Activated B cell treated with CpG ODN at 0.5 μM for 24 hours (primary cell): ENCODE data around the gene OGFOD3. TPM values are rescaled to one million over a fixed set of nuclear protein-coding genes. Genes with fewer than 3 reads are reported as not detected.

Source experiments
- ATAC-seq: fragments of 200-7000 bp; cut with Tn5 transposase; one replicate; pipeline ENCODE4 v1.10.0; 2021; ENCODE audit warnings: low read depth, mild to moderate bottlenecking, moderate library complexity
- CTCF ChIA-PET: fragments of 350-600 bp; sonication (Branson Sonifier 250); formaldehyde crosslinking; loops from one replicate; lab custom pipeline; 2021; ENCODE audit warnings: antibody characterized with exemption; lab: Charles Lee
- POLR2A ChIA-PET: fragments of 350-600 bp; sonication (Branson Sonifier 250); formaldehyde crosslinking; loops from one replicate; lab custom pipeline; 2021; ENCODE audit warnings: antibody characterized with exemption; lab: Charles Lee
- DNase-seq: peaks from one replicate; pipeline ENCODE4 v3.0.0; 2022
- H3K27ac Mint-ChIP-seq: one replicate; pipeline ENCODE4 v1.8.0; 2020; ENCODE audit warnings: mixed read lengths
- H3K27me3 Mint-ChIP-seq: one replicate; pipeline ENCODE4 v1.8.0; 2021; ENCODE audit warnings: mixed read lengths
- H3K36me3 Mint-ChIP-seq: one replicate; pipeline ENCODE4 v1.8.0; 2021; ENCODE audit warnings: low read depth, mixed read lengths
- H3K4me1 Mint-ChIP-seq: one replicate; pipeline ENCODE4 v1.8.0; 2021; ENCODE audit warnings: mixed read lengths
- H3K4me3 Mint-ChIP-seq: one replicate; pipeline ENCODE4 v1.8.0; 2020; ENCODE audit warnings: mild to moderate bottlenecking, mixed read lengths
- H3K9me3 Mint-ChIP-seq: one replicate; pipeline ENCODE4 v1.8.0; 2020; ENCODE audit warnings: mixed read lengths
- intact Hi-C: fragments of 100-400 bp; cut with micrococcal nuclease; formaldehyde crosslinking; loops from one replicate; pipeline ENCODE4 v1.15.1; 2024
- total RNA-seq: library from RNA; stranded (reverse); gene quantifications from 2 replicates; pipeline ENCODE4 v1.2.3, GENCODE V29; 2022
- TF ChIP-seq, protein P1 (sequence below): fragments of 200-600 bp; IDR thresholded peaks from one replicate; pipeline ENCODE4 v1.8.0; 2022; ENCODE audit warnings: antibody characterized with exemption, mild to moderate bottlenecking

Gene OGFOD3
- total RNA-seq, 1 donor from 2014 or later, result 35.0 TPM

DNA sequence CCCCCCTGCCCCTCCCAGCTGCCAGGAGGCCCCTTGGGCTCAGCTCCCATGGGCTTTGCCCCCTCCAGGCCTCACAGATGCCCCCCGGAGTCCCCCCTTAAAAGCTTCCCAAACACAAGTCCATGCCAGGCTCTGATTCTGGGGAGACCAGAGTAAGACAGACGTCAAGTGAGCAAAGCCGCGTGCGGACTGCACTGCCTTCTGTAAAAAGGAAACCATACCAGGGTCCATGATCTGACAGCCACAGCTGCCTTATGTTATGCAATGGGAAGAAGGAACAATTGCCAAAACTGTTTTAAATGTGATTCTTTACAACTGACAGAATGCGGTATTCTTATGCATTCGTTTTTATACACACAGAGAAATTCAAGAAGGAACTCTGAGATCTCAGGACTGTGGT lies 18.2 kb downstream of the OGFOD3 start:
- Mint-ChIP-seq H3K27me3 (no peaks in the 10 kb centered on the region), H3K4me3 (no peak overlapping the region), H3K36me3 (peaks cover 36% of the 10 kb centered on the region), H3K9me3 (no peaks in the 10 kb centered on the region), H3K4me1 (peaks cover 7% of the 10 kb centered on the region), H3K27ac (no peak overlapping the region)
- ATAC-seq, result no peak
- TF ChIP-seq, protein P1, sequence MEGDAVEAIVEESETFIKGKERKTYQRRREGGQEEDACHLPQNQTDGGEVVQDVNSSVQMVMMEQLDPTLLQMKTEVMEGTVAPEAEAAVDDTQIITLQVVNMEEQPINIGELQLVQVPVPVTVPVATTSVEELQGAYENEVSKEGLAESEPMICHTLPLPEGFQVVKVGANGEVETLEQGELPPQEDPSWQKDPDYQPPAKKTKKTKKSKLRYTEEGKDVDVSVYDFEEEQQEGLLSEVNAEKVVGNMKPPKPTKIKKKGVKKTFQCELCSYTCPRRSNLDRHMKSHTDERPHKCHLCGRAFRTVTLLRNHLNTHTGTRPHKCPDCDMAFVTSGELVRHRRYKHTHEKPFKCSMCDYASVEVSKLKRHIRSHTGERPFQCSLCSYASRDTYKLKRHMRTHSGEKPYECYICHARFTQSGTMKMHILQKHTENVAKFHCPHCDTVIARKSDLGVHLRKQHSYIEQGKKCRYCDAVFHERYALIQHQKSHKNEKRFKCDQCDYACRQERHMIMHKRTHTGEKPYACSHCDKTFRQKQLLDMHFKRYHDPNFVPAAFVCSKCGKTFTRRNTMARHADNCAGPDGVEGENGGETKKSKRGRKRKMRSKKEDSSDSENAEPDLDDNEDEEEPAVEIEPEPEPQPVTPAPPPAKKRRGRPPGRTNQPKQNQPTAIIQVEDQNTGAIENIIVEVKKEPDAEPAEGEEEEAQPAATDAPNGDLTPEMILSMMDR, result no peak
- intact Hi-C loops, result no loop called here
- DNase-seq, result no peak
- POLR2A ChIA-PET, result interaction anchor here (0.6 to 1.0 kb wide), 3 partner anchors 19 to 221 kb away, joined by 3 to 5 read pairs (median 3); partner anchors contain the start of gene NARF
- CTCF ChIA-PET, result no interaction called here

DNA sequence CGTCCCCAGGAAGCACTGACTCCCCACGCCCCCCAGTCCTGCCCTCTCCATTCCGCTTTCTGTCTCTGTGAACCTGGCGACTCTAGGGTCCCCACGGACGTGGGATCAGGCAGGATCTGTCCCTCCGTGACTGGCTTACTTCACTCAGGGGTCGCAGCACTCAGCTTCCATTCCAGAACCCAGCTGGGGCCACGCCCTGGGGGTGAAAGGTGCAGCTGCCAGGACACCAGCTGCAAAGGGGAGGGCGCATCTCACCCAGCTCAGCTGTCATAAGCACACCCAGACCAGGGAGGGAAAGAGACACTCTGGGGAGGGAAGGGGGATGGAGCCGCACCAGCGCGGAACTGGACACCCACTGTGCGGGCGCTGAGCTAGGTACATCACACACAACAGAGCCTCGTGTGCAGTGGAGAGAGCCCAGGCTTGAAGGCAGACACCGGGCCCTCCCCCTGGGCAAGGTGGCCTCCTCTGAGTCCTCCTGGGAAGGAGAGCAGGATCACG lies 18.7 kb downstream of the OGFOD3 start:
- POLR2A ChIA-PET, result interaction anchor here (0.9 kb wide), 1 partner anchor 50 kb away, joined by 3 read pairs; no protein-coding TSS in a partner anchor
- no peak overlapping the region for H3K4me3 Mint-ChIP-seq
- no peaks in the 10 kb centered on the region for H3K27me3 Mint-ChIP-seq
- CTCF ChIA-PET, result no interaction called here
- intact Hi-C loops, result no loop called here
- peaks cover 38% of the 10 kb centered on the region for H3K36me3 Mint-ChIP-seq
- DNase-seq, result no peak
- ATAC-seq, result no peak
- TF ChIP-seq, protein P1, result no peak
- no peaks in the 10 kb centered on the region for H3K9me3 Mint-ChIP-seq
- H3K27ac Mint-ChIP-seq, result no peak overlapping the region
- H3K4me1 Mint-ChIP-seq, result peaks cover 7% of the 10 kb centered on the region

DNA sequence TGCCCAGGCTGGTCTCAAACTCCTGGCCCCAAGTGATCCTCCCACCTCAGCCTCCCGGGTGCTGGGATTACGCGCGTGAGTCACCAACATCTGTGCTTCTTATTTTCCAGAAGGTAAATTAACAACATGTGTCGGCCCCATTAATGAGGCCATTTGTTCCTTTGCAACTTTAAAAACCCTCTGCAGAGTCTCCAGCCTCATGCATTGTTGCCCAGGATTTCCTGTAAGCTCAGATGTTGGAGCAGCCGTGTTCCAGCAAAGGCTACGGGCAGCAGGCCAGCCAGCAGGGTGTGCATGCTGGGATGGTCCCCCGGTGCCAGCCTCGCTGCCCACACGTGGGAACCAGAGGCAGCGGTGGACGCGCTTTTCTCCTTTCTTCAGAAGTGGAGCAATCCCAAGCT lies 19.3 kb downstream of the OGFOD3 start:
- peaks cover 40% of the 10 kb centered on the region for H3K36me3 Mint-ChIP-seq
- ChIA-PET CTCF (no interaction called here), POLR2A (interaction anchor here (0.6 to 0.9 kb wide), 2 partner anchors 50 to 97 kb away, joined by 3 read pairs; no protein-coding TSS in a partner anchor)
- H3K4me3 Mint-ChIP-seq, result no peak overlapping the region
- no peaks in the 10 kb centered on the region for H3K27me3 Mint-ChIP-seq
- H3K4me1 Mint-ChIP-seq, result peaks cover 7% of the 10 kb centered on the region
- no peak for ATAC-seq
- intact Hi-C loops, result no loop called here
- H3K9me3 Mint-ChIP-seq, result no peaks in the 10 kb centered on the region
- H3K27ac Mint-ChIP-seq, result no peak overlapping the region
- TF ChIP-seq, protein P1, result no peak
- no peak for DNase-seq

DNA sequence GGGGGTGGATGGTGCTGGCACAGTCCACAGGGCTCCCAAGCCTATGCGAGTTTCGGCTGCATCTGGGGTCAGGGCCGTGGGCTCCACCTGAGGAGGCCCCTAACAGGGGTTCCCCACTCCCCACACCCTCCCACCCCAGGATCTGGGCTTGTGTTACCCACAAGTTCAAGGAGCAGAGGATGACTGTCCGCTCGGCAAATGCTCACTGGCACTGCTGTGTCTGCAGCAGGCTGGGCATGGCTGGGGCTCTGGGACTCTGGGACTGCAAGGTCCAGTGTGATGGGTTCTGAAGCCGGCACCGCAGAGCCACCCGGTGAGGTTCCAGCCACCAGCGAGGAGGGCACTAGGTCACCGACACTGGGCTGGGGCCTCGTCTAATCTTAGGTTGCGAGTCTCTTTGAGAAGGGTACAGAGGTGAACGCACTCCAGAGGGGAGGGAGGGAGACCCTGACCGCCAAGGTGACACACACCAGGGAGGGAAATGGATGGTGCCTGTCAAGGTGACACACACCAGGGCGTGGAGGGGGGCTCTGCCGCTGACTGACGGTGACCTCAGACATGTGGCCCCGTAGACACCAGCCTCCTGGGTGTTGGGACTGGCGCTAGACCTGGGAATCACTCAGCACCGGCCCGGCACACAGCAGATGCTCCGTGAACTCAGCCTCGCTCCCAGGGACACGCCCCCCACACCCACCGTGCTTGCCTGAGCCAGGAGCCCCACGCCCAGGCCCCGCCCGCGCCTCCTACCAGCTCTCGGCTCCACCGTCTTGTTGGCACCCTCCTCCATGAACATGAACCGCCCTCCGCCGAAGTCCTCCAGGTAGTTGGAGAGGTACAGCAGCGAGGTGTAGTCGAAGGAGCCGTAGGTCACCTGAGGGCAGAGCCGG lies 20.7 kb downstream of the OGFOD3 start:
- TF ChIP-seq, protein P1, result no peak
- CTCF ChIA-PET, result no interaction called here
- POLR2A ChIA-PET, result no interaction called here
- Mint-ChIP-seq H3K27ac (no peak overlapping the region), H3K36me3 (peaks cover 41% of the 10 kb centered on the region), H3K4me3 (no peak overlapping the region), H3K4me1 (peaks cover 7% of the 10 kb centered on the region), H3K27me3 (no peaks in the 10 kb centered on the region), H3K9me3 (no peaks in the 10 kb centered on the region)
- intact Hi-C loops, result no loop called here
- ATAC-seq (no peak), DNase-seq (no peak)
